ENCODE results near the gene DOCK9. TPM values are rescaled to one million over a fixed set of nuclear protein-coding genes. Genes with fewer than 3 reads are reported as not detected.

The DOCK9 gene
- total and polyA plus RNA-seq, 2 experiments from 2014 or later: 8.5 to 57.7 TPM

GRCh38 chr13:98868932-98869331 lies 108.9 kb downstream of the DOCK9 start:
- Mint-ChIP-seq H3K36me3 (ENCODE audit: low read depth) (peaks cover 22% of the 10 kb centered on the region), H3K9me3 (peaks cover 15% of the 10 kb centered on the region), H3K27ac (no peak overlapping the region), H3K27me3 (ENCODE audit: insufficient read depth, low read depth, poor library complexity) (no peaks in the 10 kb centered on the region), H3K4me3 (no peak overlapping the region), H3K4me1 (peaks cover 13% of the 10 kb centered on the region)
- no peaks in the 10 kb centered on the region for H3K9me2 ChIP-seq (ENCODE audit: insufficient read depth)
- 0 out of 2 replicates have a peak, but pooled peaks cover 4% of the 10 kb centered on the region for H3K4me1 ChIP-seq (ENCODE audit: insufficient read depth)
- ATAC-seq: no peak
- no peak overlapping the region for H3K4me2 ChIP-seq
- H3K36me3 ChIP-seq (ENCODE audit: insufficient read depth): no peaks in the 10 kb centered on the region
- H4K20me1 ChIP-seq (replicated peaks; ENCODE audit: insufficient read depth): no peaks in the 10 kb centered on the region
- H3K4me3 ChIP-seq: no peak overlapping the region
- no peak overlapping the region for H2AFZ ChIP-seq
- H3K79me2 ChIP-seq (replicated peaks; ENCODE audit: insufficient read depth): no peaks in the 10 kb centered on the region
- TF ChIP-seq EZH2phosphoT487 (IDR thresholded peaks at IDR 0.05; ENCODE audit: unreplicated experiment) (no peak), ZNF462 (CRISPR knock-in tag; IDR thresholded peaks at IDR 0.05) (no peak), REST (IDR thresholded peaks at IDR 0.05; ENCODE audit: unreplicated experiment) (no peak), CTCF (conservative IDR thresholded peaks at IDR 0.05; ENCODE audit: low read depth in 2 of 2) (no peak), STAT1 (IDR thresholded peaks at IDR 0.05; ENCODE audit: unreplicated experiment) (no peak), ETS1 (IDR thresholded peaks at IDR 0.05) (no peak), POLR2AphosphoS5 (IDR thresholded peaks at IDR 0.05; ENCODE audit: low read depth) (no peak), ZNF331 (CRISPR knock-in tag; IDR thresholded peaks at IDR 0.05; ENCODE audit: low read depth) (no peak), CREB1 (CRISPR knock-in tag; IDR thresholded peaks at IDR 0.05; ENCODE audit: low read depth) (no peak), ZNF114 (CRISPR knock-in tag; IDR thresholded peaks at IDR 0.05) (no peak), NANOG (IDR thresholded peaks at IDR 0.05; ENCODE audit: borderline replicate concordance) (no peak), EZH2 (IDR thresholded peaks at IDR 0.05; ENCODE audit: low read depth, unreplicated experiment) (no peak), JUNB (IDR thresholded peaks at IDR 0.05; ENCODE audit: unreplicated experiment) (no peak)
- H3F3A ChIP-seq (replicated peaks; ENCODE audit: low read depth): no peaks in the 10 kb centered on the region
- no peak overlapping the region for H3K27ac ChIP-seq (ENCODE audit: low read depth)
- no peak for DNase-seq (ENCODE audit: low spot score)
- H3K27me3 ChIP-seq (ENCODE audit: insufficient read depth): no peaks in the 10 kb centered on the region
